Subcutaneous abdominal adipose tissue (tissue), 5 donors: ENCODE data around the gene AFM.

Source experiments
- H3K27ac ChIP-seq: one replicate; pipeline ENCODE4 v1.7.0; 2013; ENCODE audit warnings: low read depth, mild to moderate bottlenecking, inconsistent platforms, low read length, moderate library complexity
- H3K27me3 ChIP-seq, 5 donors: one replicate each; pipeline ENCODE4 v1.7.0; 2013; ENCODE audit warnings: low read length in 5 of 5, inconsistent platforms in 1 of 5; ENCODE audit not compliant: control insufficient read depth in 5 of 5, insufficient read depth in 4 of 5
- H3K36me3 ChIP-seq, 5 donors: one replicate each; pipeline ENCODE4 v1.7.0; 2013; ENCODE audit warnings: low read length in 5 of 5; ENCODE audit not compliant: control insufficient read depth in 5 of 5, insufficient read depth in 5 of 5
- H3K4me1 ChIP-seq, 5 donors: one replicate each; pipeline ENCODE4 v1.7.0; 2013; ENCODE audit warnings: low read length in 5 of 5, mild to moderate bottlenecking in 3 of 5, moderate library complexity in 1 of 5; ENCODE audit not compliant: control insufficient read depth in 5 of 5, insufficient read depth in 5 of 5
- H3K4me3 ChIP-seq, 5 donors: one replicate each; pipeline ENCODE4 v1.7.0; 2013; ENCODE audit warnings: low read length in 5 of 5, low read depth in 1 of 5
- H3K9ac ChIP-seq, 5 donors: one replicate each; pipeline ENCODE4 v1.7.0; 2013; ENCODE audit warnings: low read length in 5 of 5, mild to moderate bottlenecking in 4 of 5, moderate library complexity in 3 of 5
- H3K9me3 ChIP-seq, 5 donors: one replicate each; pipeline ENCODE4 v1.7.0; 2013; ENCODE audit warnings: low read length in 5 of 5; ENCODE audit not compliant: control insufficient read depth in 5 of 5
- donor health status: healthy.
- donor health status: healthy.
- donor health status: healthy.
- donor health status: healthy.
- donor health status: healthy.

The AFM gene

GRCh38 chr4:73438582-73439215 is 42.8 kb upstream of the AFM start:
- H3K9me3 ChIP-seq, result no peaks in the 10 kb centered on the region
- H3K4me3 ChIP-seq, result no peak overlapping the region
- no peaks in the 10 kb centered on the region for H3K36me3 ChIP-seq

GRCh38 chr4:73439445-73439844 is 42.1 kb upstream of the AFM start:
- H3K9ac ChIP-seq, result no peak overlapping the region
- no peak overlapping the region for H3K27ac ChIP-seq
- no peak overlapping the region for H3K4me3 ChIP-seq
- H3K36me3 ChIP-seq, result no peaks in the 10 kb centered on the region
- H3K9me3 ChIP-seq, result no peaks in the 10 kb centered on the region
- H3K4me1 ChIP-seq, result no peaks in the 10 kb centered on the region
- peaks cover 0 to 3% (median 0%) of the 10 kb centered on the region in 5 donors for H3K27me3 ChIP-seq

More at GRCh38 chr4:73438582-73439215, 42.8 kb upstream of the AFM start:
- H3K9ac ChIP-seq, result no peak overlapping the region
- H3K27me3 ChIP-seq, result peaks cover 0 to 3% (median 0%) of the 10 kb centered on the region in 5 donors
- H3K27ac ChIP-seq, result no peak overlapping the region
- no peaks in the 10 kb centered on the region for H3K4me1 ChIP-seq

DNA sequence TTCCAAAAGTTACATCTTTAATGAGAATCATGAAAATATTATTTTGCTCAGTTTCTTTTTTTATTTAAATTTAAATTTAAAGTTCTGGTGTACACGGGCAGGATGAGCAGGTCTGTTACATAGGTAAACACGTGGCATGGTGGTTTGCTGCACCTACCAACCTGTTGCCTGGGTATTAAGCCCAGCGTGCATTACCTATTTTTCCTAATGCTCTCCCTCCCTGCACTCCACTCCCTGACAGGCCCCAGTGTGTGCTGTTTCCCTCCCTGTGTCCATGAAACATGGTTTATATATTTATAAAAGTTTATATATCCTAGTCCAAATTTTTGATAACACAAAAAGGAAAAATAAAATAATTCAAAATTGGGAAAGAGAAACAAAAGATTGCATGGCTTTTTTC is 41.6 kb upstream of the AFM start:
- H3K4me3 ChIP-seq, result no peak overlapping the region

GRCh38 chr4:73440653-73441052 is 40.9 kb upstream of the AFM start:
- Histone ChIP-seq H3K9me3 (no peaks in the 10 kb centered on the region), H3K27me3 (peaks cover 0 to 3% (median 0%) of the 10 kb centered on the region in 5 donors), H3K27ac (no peak overlapping the region), H3K4me3 (no peak overlapping the region), H3K36me3 (no peaks in the 10 kb centered on the region), H3K4me1 (no peaks in the 10 kb centered on the region), H3K9ac (no peak overlapping the region)

More for the DNA sequence above, 41.6 kb upstream of the AFM start:
- Histone ChIP-seq H3K27ac (no peak overlapping the region), H3K4me1 (no peaks in the 10 kb centered on the region), H3K27me3 (peaks cover 0 to 3% (median 0%) of the 10 kb centered on the region in 5 donors), H3K9ac (no peak overlapping the region), H3K9me3 (no peaks in the 10 kb centered on the region), H3K36me3 (no peaks in the 10 kb centered on the region)

GRCh38 chr4:73442275-73442674 is 39.3 kb upstream of the AFM start:
- no peaks in the 10 kb centered on the region for H3K36me3 ChIP-seq
- peaks cover 0 to 3% (median 0%) of the 10 kb centered on the region in 5 donors for H3K27me3 ChIP-seq
- H3K4me1 ChIP-seq, result no peaks in the 10 kb centered on the region
- H3K9ac ChIP-seq, result no peak overlapping the region
- H3K9me3 ChIP-seq, result no peaks in the 10 kb centered on the region
- no peak overlapping the region for H3K4me3 ChIP-seq
- H3K27ac ChIP-seq, result no peak overlapping the region

GRCh38 chr4:73443224-73443623 is 38.3 kb upstream of the AFM start:
- H3K4me1 ChIP-seq, result no peaks in the 10 kb centered on the region
- no peak overlapping the region for H3K4me3 ChIP-seq
- H3K27me3 ChIP-seq, result peaks cover 0 to 3% (median 0%) of the 10 kb centered on the region in 5 donors
- H3K9me3 ChIP-seq, result no peaks in the 10 kb centered on the region
- no peak overlapping the region for H3K9ac ChIP-seq
- no peak overlapping the region for H3K27ac ChIP-seq
- H3K36me3 ChIP-seq, result no peaks in the 10 kb centered on the region

DNA sequence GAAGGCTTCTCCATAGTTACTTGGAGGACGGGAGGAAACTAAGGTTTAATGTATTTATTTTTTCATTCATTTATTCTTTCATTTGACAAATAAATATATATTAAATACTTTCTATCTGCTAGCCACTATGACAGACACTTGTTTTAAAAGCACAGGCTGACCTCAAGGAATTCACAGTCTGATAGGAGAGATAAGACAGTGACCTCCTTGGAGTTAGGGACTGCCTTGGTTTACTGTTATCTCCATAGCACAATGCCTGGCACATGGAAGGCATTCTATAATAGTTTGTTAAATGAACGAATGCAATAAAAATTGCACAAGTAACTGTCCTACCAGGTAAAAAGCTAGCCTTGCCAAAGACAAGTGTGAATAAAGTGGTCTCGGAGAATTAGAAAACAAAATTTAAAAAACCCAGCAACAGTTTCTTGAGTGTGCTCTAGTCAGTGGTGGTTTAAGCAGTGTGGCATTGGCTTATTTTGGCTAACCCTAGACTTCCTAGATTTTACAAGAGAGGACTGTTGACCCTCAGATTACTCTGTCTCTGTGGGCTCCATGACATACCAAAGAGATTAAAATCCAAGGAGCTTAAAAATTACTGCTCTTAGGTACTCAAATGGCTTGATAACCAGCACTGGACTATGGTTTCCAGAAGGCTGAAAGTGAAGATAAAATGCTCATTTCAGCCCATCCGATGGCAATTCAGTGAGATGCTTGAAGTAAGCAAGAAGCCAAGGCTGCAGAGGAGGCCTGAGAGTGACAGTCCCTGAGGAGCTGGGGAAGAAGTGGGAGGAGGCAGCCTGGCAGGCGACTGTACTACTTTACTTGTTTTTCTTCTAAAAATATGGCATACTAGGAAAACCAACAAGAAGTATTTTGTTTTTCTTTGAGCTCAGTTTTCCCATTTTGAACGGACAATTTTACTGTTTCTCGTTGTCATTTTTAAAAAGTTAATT is 35.9 kb upstream of the AFM start:
- Histone ChIP-seq H3K27ac (no peak overlapping the region), H3K9ac (peak overlapping the region in 1 of 5 donors; percentile 13), H3K9me3 (no peaks in the 10 kb centered on the region), H3K4me1 (peaks cover 0 to 7% (median 0%) of the 10 kb centered on the region in 5 donors), H3K36me3 (no peaks in the 10 kb centered on the region), H3K27me3 (peaks cover 0 to 2% (median 0%) of the 10 kb centered on the region in 5 donors), H3K4me3 (no peak overlapping the region)

DNA sequence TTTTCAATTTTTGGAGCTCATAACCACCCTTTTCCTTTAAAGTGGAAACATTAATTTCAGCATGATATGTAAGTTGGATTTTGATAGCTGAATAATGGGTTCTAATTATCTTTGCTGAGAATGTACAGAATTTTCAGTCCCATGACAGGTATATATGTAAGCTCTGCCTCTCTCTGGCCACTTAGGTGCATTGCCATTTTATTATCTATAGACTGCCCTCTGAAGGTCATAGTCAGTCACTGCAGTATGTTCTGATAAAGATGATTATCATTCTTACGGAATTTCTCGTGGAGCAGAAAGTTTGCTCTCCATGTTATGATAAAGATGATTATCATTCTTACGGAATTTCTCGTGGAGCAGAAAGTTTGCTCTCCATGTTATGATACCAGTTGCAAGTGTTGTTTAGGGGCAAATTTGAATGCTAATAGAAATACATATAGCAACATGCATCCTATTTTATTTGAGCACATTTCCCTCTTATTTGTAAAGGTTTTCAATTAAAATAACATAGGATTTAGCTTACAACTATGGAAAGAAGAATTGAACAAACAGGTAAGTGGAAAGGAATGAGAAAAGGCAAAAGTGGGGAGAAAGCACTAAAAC is 35.1 kb upstream of the AFM start:
- peaks cover 0 to 13% (median 0%) of the 10 kb centered on the region in 5 donors for H3K4me1 ChIP-seq
- no peaks in the 10 kb centered on the region for H3K9me3 ChIP-seq
- peaks cover 0 to 2% (median 0%) of the 10 kb centered on the region in 5 donors for H3K27me3 ChIP-seq
- no peak overlapping the region for H3K4me3 ChIP-seq
- no peak overlapping the region for H3K9ac ChIP-seq
- H3K36me3 ChIP-seq, result no peaks in the 10 kb centered on the region
- no peak overlapping the region for H3K27ac ChIP-seq

DNA sequence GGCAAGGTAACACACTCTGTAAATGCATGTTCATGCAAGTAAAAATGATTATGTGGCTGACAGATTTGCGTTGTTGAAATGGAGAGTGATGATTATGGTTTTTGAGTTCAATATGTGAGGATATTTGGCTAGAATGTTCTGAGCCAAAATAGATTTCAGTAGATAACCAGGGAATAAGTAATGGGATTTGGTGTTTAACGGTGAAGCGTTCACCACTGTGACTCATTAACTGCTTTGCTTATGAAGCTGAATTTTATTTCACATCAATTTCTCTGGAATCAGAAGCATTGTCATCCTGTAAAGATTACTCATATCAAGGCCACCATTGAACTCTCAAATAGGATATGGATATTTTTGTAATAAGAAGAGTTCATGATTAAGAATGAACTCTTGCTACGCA is 33.9 kb upstream of the AFM start:
- H3K4me3 ChIP-seq, result no peak overlapping the region
- H3K9me3 ChIP-seq, result no peaks in the 10 kb centered on the region
- no peak overlapping the region for H3K9ac ChIP-seq

More for the DNA sequence above, 33.9 kb upstream of the AFM start:
- Histone ChIP-seq H3K4me1 (peaks cover 0 to 13% (median 0%) of the 10 kb centered on the region in 5 donors), H3K27me3 (no peaks in the 10 kb centered on the region), H3K27ac (no peak overlapping the region), H3K36me3 (no peaks in the 10 kb centered on the region)
